Central memory CD8-positive, alpha-beta T cell (primary cell): ENCODE data around the gene MACIR.

Source experiments
- ATAC-seq: fragments of 150-1000 bp; cut with Tn5 transposase; replicated peaks from 2 replicates; pipeline ENCODE4 v1.10.0; 2022; ENCODE audit warnings: mild to moderate bottlenecking, moderate FRiP score, moderate number of reproducible peaks; ENCODE audit not compliant: poor library complexity, severe bottlenecking; ENCODE audit errors: extremely low read depth
- DNase-seq, 2 donors: peaks; one replicate each; pipeline ENCODE4 v3.0.0; 2021; ENCODE audit warnings: low spot score in 2 of 2
- H3K27ac Mint-ChIP-seq: one replicate; pipeline ENCODE4 v1.8.0; 2022; ENCODE audit warnings: low read depth, mild to moderate bottlenecking, moderate library complexity, mixed read lengths
- H3K27me3 Mint-ChIP-seq: one replicate; pipeline ENCODE4 v1.8.0; 2022; ENCODE audit warnings: mixed read lengths
- H3K36me3 Mint-ChIP-seq: one replicate; pipeline ENCODE4 v1.8.0; 2022; ENCODE audit warnings: mild to moderate bottlenecking, moderate library complexity, mixed read lengths; ENCODE audit not compliant: insufficient read depth
- H3K4me1 Mint-ChIP-seq: one replicate; pipeline ENCODE4 v1.8.0; 2022; ENCODE audit warnings: mixed read lengths
- H3K4me3 Mint-ChIP-seq: one replicate; pipeline ENCODE4 v1.8.0; 2022; ENCODE audit warnings: mild to moderate bottlenecking, moderate library complexity, mixed read lengths
- H3K9me3 Mint-ChIP-seq: one replicate; pipeline ENCODE4 v1.8.0; 2022; ENCODE audit warnings: mixed read lengths

Gene MACIR

DNA sequence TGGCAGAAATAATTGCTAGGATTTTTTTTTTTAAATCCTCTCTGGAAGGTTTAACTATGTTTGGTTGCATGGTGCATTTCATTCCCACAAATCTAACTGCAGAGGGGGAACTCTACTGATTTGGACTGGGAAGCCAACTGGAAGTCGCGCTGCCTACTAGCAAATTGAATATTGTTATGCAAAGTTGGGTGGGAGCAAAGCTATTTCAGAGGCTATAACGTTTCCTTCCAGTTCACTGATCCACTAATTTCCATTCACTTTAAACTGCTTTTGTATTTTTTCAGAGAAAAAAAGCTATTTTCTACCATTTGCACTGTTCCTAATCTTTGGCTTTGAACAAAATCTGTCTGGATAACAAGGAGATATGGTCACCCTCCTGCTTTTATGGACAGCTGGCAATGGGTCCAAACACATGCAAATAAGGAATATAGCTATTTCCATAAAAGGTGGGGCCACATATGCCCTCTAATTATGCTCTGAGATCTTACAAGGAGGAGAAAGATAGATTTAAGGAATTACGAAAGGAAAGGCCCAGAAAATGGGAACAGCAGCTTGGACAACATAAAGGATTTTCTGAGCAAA lies 40.1 kb downstream of the MACIR start:
- no peak for ATAC-seq
- Mint-ChIP-seq H3K4me3 (no peak overlapping the region), H3K4me1 (no peaks in the 10 kb centered on the region), H3K36me3 (no peaks in the 10 kb centered on the region), H3K27me3 (peaks cover 17% of the 10 kb centered on the region), H3K9me3 (no peaks in the 10 kb centered on the region), H3K27ac (no peak overlapping the region)
- DNase-seq: no peak

- DNase-seq (no peak), ATAC-seq (no peak)
- peaks cover under 1% of the 10 kb centered on the region for H3K27me3 Mint-ChIP-seq
- H3K36me3 Mint-ChIP-seq: no peaks in the 10 kb centered on the region
- H3K4me1 Mint-ChIP-seq: no peaks in the 10 kb centered on the region
- no peak overlapping the region for H3K4me3 Mint-ChIP-seq
- H3K9me3 Mint-ChIP-seq: no peaks in the 10 kb centered on the region
- H3K27ac Mint-ChIP-seq: no peak overlapping the region
Measured at GRCh38 chr5:103305809-103306208, 47.2 kb downstream of the MACIR start.

GRCh38 chr5:103307470-103307869 lies 48.9 kb downstream of the MACIR start:
- H3K9me3 Mint-ChIP-seq: no peaks in the 10 kb centered on the region
- no peaks in the 10 kb centered on the region for H3K36me3 Mint-ChIP-seq
- H3K27me3 Mint-ChIP-seq: peaks cover 13% of the 10 kb centered on the region
- no peak overlapping the region for H3K4me3 Mint-ChIP-seq
- H3K4me1 Mint-ChIP-seq: no peaks in the 10 kb centered on the region
- H3K27ac Mint-ChIP-seq: no peak overlapping the region
- DNase-seq (no peak), ATAC-seq (no peak)

DNA sequence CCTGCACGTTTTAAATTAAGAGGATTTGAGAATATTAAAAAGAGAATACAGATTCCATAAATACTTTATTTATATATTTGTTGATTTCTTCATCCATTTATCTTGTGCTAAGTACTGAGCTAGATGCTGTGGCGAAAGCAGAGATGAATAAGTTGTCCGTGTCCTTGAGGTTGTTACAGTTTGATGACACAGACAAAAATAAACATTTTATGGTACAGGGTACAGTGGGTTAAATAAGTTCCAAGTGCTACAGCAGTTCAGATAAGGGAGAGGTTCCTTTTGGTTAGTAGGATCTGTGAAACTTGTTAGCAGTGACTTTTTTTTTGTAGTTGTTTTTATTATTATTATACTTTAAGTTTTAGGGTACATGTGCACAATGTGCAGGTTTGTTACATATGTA lies 50.2 kb downstream of the MACIR start:
- no peak overlapping the region for H3K4me3 Mint-ChIP-seq
- no peaks in the 10 kb centered on the region for H3K36me3 Mint-ChIP-seq
- H3K27me3 Mint-ChIP-seq: peaks cover 13% of the 10 kb centered on the region
- no peaks in the 10 kb centered on the region for H3K4me1 Mint-ChIP-seq
- DNase-seq (no peak), ATAC-seq (no peak)
- H3K9me3 Mint-ChIP-seq: no peaks in the 10 kb centered on the region
- H3K27ac Mint-ChIP-seq: no peak overlapping the region

- Mint-ChIP-seq H3K9me3 (no peaks in the 10 kb centered on the region), H3K27ac (no peak overlapping the region), H3K36me3 (no peaks in the 10 kb centered on the region), H3K4me1 (no peaks in the 10 kb centered on the region), H3K27me3 (peaks cover 26% of the 10 kb centered on the region), H3K4me3 (no peak overlapping the region)
- DNase-seq: no peak
- ATAC-seq: no peak
Measured at GRCh38 chr5:103313056-103313455, 54.5 kb downstream of the MACIR start.

GRCh38 chr5:103315455-103315854 lies 56.9 kb downstream of the MACIR start:
- H3K4me1 Mint-ChIP-seq: no peaks in the 10 kb centered on the region
- H3K27ac Mint-ChIP-seq: no peak overlapping the region
- peaks cover 26% of the 10 kb centered on the region for H3K27me3 Mint-ChIP-seq
- H3K4me3 Mint-ChIP-seq: no peak overlapping the region
- ATAC-seq (no peak), DNase-seq (no peak)
- H3K9me3 Mint-ChIP-seq: no peaks in the 10 kb centered on the region
- no peaks in the 10 kb centered on the region for H3K36me3 Mint-ChIP-seq

GRCh38 chr5:103327451-103327850 lies 68.9 kb downstream of the MACIR start:
- Mint-ChIP-seq H3K9me3 (no peaks in the 10 kb centered on the region), H3K4me1 (no peaks in the 10 kb centered on the region), H3K27me3 (peaks cover 11% of the 10 kb centered on the region), H3K4me3 (no peak overlapping the region), H3K27ac (no peak overlapping the region), H3K36me3 (no peaks in the 10 kb centered on the region)
- no peak for ATAC-seq
- DNase-seq: no peak

GRCh38 chr5:103327893-103328292 lies 69.3 kb downstream of the MACIR start:
- Mint-ChIP-seq H3K9me3 (no peaks in the 10 kb centered on the region), H3K27me3 (peaks cover 11% of the 10 kb centered on the region), H3K36me3 (no peaks in the 10 kb centered on the region), H3K27ac (no peak overlapping the region), H3K4me3 (no peak overlapping the region), H3K4me1 (no peaks in the 10 kb centered on the region)
- ATAC-seq (no peak), DNase-seq (no peak)
